Type B pancreatic cell (in vitro differentiated cells): Measurements from ENCODE around the gene VAV1. TPM values are rescaled to one million over a fixed set of nuclear protein-coding genes. Genes with fewer than 3 reads are reported as not detected.
A peak's percentile ranks its signal among the peaks of the same experiment; 100 is the strongest.
"Not testable (repeated sequence)": the region's sequence is repeated elsewhere in the genome, so short reads cannot be mapped to it uniquely, and the experiment has no call there.

Experiments used
- DNase-seq: peaks from one replicate; pipeline ENCODE4 v3.0.0; 2021; ENCODE audit warnings: mixed read lengths; ENCODE audit not compliant: unreplicated experiment; ENCODE audit errors: extremely low spot score
- H3K27ac Mint-ChIP-seq: 2 replicates; pipeline ENCODE4 v1.8.0; 2021; ENCODE audit warnings: mild to moderate bottlenecking, mixed read lengths
- H3K27me3 Mint-ChIP-seq: 2 replicates; pipeline ENCODE4 v1.8.0; 2021; ENCODE audit warnings: mixed read lengths
- H3K36me3 Mint-ChIP-seq: 2 replicates; pipeline ENCODE4 v1.8.0; 2021; ENCODE audit warnings: mixed read lengths
- H3K4me1 Mint-ChIP-seq: one replicate; pipeline ENCODE4 v1.8.0; 2021; ENCODE audit warnings: mixed read lengths; ENCODE audit not compliant: unreplicated experiment
- H3K4me3 Mint-ChIP-seq: 2 replicates; pipeline ENCODE4 v1.8.0; 2021; ENCODE audit warnings: mild to moderate bottlenecking, mixed read lengths
- H3K9me3 Mint-ChIP-seq: 2 replicates; pipeline ENCODE4 v1.8.0; 2021; ENCODE audit warnings: mixed read lengths
- total RNA-seq: library from RNA; stranded (reverse); gene quantifications from 2 replicates; pipeline ENCODE4 v1.2.1, GENCODE V29; 2021; ENCODE audit warnings: low replicate concordance
- TF ChIP-seq, protein P1 (sequence below): fragments of 200-600 bp; sonication (generic); conservative IDR thresholded peaks from 2 replicates; pipeline ENCODE4 v1.5.0; 2021; ENCODE audit warnings: antibody characterized with exemption, mild to moderate bottlenecking

The VAV1 gene
- total RNA-seq, 1 donor from 2014 or later = not detected

GRCh38 chr19:6753178-6754031, 19.1 kb upstream of the VAV1 start:
- H3K27ac Mint-ChIP-seq = peak overlapping the region; percentile 90
- TF ChIP-seq, protein P1, sequence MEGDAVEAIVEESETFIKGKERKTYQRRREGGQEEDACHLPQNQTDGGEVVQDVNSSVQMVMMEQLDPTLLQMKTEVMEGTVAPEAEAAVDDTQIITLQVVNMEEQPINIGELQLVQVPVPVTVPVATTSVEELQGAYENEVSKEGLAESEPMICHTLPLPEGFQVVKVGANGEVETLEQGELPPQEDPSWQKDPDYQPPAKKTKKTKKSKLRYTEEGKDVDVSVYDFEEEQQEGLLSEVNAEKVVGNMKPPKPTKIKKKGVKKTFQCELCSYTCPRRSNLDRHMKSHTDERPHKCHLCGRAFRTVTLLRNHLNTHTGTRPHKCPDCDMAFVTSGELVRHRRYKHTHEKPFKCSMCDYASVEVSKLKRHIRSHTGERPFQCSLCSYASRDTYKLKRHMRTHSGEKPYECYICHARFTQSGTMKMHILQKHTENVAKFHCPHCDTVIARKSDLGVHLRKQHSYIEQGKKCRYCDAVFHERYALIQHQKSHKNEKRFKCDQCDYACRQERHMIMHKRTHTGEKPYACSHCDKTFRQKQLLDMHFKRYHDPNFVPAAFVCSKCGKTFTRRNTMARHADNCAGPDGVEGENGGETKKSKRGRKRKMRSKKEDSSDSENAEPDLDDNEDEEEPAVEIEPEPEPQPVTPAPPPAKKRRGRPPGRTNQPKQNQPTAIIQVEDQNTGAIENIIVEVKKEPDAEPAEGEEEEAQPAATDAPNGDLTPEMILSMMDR = peak; percentile 45
- DNase-seq = peak; percentile 81
- H3K4me3 Mint-ChIP-seq = peak overlapping the region; percentile 84
- H3K4me1 Mint-ChIP-seq = peaks cover 4% of the 10 kb centered on the region
- H3K36me3 Mint-ChIP-seq = peaks cover 11% of the 10 kb centered on the region
- H3K27me3 Mint-ChIP-seq = no peaks in the 10 kb centered on the region
- H3K9me3 Mint-ChIP-seq = no peaks in the 10 kb centered on the region

DNA sequence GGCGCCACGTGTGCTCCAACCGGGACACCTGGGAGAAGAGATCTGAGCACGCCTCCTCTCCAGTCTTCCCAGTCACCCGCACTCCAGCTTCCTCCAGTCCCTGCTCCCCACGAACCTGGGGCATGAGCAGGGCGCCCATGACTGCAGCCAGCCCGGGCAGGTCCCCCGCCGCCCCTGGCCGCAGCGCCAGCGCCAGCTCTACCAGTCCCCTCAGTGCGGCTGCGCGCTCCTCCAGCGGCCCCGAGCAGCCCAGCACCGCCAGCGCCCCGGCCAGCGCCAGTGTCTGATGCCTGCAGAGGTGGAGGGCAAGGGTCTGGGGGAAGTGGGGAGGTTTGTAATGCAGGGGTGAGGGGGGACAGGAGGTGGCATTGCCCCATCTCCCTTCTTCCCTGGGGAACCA, 18.4 kb upstream of the VAV1 start:
- Mint-ChIP-seq H3K9me3 (no peaks in the 10 kb centered on the region), H3K27ac (no peak overlapping the region), H3K4me1 (peaks cover 4% of the 10 kb centered on the region), H3K27me3 (no peaks in the 10 kb centered on the region), H3K4me3 (no peak overlapping the region), H3K36me3 (peaks cover 11% of the 10 kb centered on the region)
- TF ChIP-seq, protein P1 = no peak
- DNase-seq = no peak

- H3K4me1 Mint-ChIP-seq = peaks cover 4% of the 10 kb centered on the region
- H3K27ac Mint-ChIP-seq = peak overlapping the region; percentile 11
- TF ChIP-seq, protein P1 = no peak
- no peak overlapping the region for H3K4me3 Mint-ChIP-seq
- no peak for DNase-seq
- no peaks in the 10 kb centered on the region for H3K9me3 Mint-ChIP-seq
- H3K27me3 Mint-ChIP-seq = no peaks in the 10 kb centered on the region
- peaks cover 4% of the 10 kb centered on the region for H3K36me3 Mint-ChIP-seq
Observed at GRCh38 chr19:6754653-6755463, 17.6 kb upstream of the VAV1 start.

GRCh38 chr19:6760606-6761005, 11.9 kb upstream of the VAV1 start:
- TF ChIP-seq, protein P1 = no peak
- Mint-ChIP-seq H3K4me3 (no peak overlapping the region), H3K9me3 (no peaks in the 10 kb centered on the region), H3K4me1 (no peaks in the 10 kb centered on the region), H3K27ac (no peak overlapping the region), H3K27me3 (peaks cover 3% of the 10 kb centered on the region), H3K36me3 (no peaks in the 10 kb centered on the region)
- DNase-seq = no peak

GRCh38 chr19:6761053-6761676, 11.3 kb upstream of the VAV1 start:
- Mint-ChIP-seq H3K36me3 (no peaks in the 10 kb centered on the region), H3K4me1 (peaks cover 2% of the 10 kb centered on the region), H3K27me3 (peaks cover 8% of the 10 kb centered on the region), H3K27ac (no peak overlapping the region), H3K9me3 (no peaks in the 10 kb centered on the region), H3K4me3 (no peak overlapping the region)
- TF ChIP-seq, protein P1 = no peak
- no peak for DNase-seq

DNA sequence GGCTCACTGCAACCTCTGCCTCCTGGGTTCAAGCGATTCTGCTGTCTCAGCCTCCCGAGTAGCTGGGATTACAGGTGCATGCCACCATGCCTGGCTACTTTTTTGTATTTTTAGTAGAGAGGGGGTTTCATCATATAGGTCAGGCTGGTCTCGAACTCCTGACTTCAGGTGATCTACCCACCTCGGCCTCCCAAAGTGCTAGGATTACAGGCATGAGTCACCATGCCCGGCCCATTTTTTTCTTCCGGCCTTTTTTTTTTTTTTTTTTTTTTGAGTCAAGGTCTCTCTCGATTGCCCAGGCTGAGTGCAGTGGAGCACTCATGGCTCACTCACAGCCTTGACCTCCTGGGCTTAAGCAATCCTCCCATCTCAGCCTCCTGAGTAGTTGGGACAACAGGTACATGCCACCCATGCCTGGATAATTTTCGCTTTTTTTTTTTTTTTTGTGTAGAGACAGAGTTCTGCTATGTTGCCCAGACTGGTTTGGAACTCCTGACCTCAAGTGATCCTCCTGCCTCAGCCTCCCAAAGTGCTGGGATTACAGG, 10.2 kb upstream of the VAV1 start:
- H3K27me3 Mint-ChIP-seq = peaks cover 18% of the 10 kb centered on the region
- not testable (repeated sequence) for H3K9me3 Mint-ChIP-seq, H3K27ac Mint-ChIP-seq, DNase-seq, H3K4me1 Mint-ChIP-seq, H3K36me3 Mint-ChIP-seq, H3K4me3 Mint-ChIP-seq
